Body of pancreas (tissue), 4 donors: ENCODE measurements around the gene KLF7.

Experiments
- CTCF ChIP-seq, 7 experiments: fragments of 450-650 bp in 4 of 7; fragments of 200-600 bp in 3 of 7; sonication (generic) in 3 of 7; IDR thresholded peaks; one replicate each; pipeline ENCODE4 v1.5.1; 2016 to 2019; ENCODE audit warnings: antibody characterized with exemption in 7 of 7
- POLR2A ChIP-seq, 3 donors: fragments of 450-650 bp; IDR thresholded peaks; one replicate each; pipeline ENCODE4 v1.6.1; 2016; ENCODE audit warnings: antibody characterized with exemption in 3 of 3, mild to moderate bottlenecking in 2 of 3

GRCh38 chr2:207101984-207102383 lies 63.8 kb downstream of the KLF7 start:
- TF ChIP-seq CTCF (IDR thresholded peaks at IDR 0.05), result no peak
- no peak for TF ChIP-seq POLR2A (IDR thresholded peaks at IDR 0.05)
